K562 (cell line): Measurements from ENCODE around the gene KIF3B. TPM values are rescaled to one million over a fixed set of nuclear protein-coding genes. Genes with fewer than 3 reads are reported as not detected.

Experiments used
- microRNA counts: library from miRNA; unstranded; fragments of <30 nt; microRNA quantifications from one replicate; lab custom pipeline; 2016
- polyA plus RNA-seq, 8 experiments: library from polyadenylated mRNA; depleted of rRNA in 4 of 8; stranded (reverse) in 5 of 8; unstranded in 3 of 8; fragments of >200 nt; fragmentation: Nextera tagmentation in 2 of 8; fragmentation: Illumina TruSeq in 1 of 8; extraction: Ambion mirVana in 2 of 8; extraction: Trizol in 1 of 8; gene quantifications; 2 replicates each; pipeline versions ENCODE4 v1.2.1 to v1.2.3, GENCODE V29; 2011 to 2014; ENCODE audit warnings: inconsistent platforms in 1 of 8, missing spikeins in 1 of 8
- total RNA-seq, 7 experiments: library from RNA; depleted of rRNA in 6 of 7; stranded (reverse); fragments of >200 nt in 6 of 7; fragmentation: Illumina TruSeq in 2 of 7; extraction: Trizol in 2 of 7; gene quantifications; 2 replicates each; pipeline versions ENCODE4 v1.2.1 to v1.2.3, GENCODE V29; 2011 to 2021; ENCODE audit warnings: low replicate concordance in 1 of 7

Gene KIF3B
- total and polyA plus RNA-seq, 9 of the 15 experiments (the other 6 are each of a cell fraction or from before 2014, with no cell fraction given), result 2.9 to 12.3 (median 8.6) TPM

MicroRNA genes within 50 kb of the gene (microRNA counts, 767-probe panel; counts per million panel counts)
- microRNA hsa-miR-1825 (lab: Ali Mortazavi, UCI), result not detected

Other genes with a start within 250 kb of the KIF3B start
- 0.27 TPM in 1 of 2 replicates, not detected in the other for gene HCK, start 225.4 kb upstream of the KIF3B start, total RNA-seq (2014; rRNA removed)
- gene HCK, start 225.4 kb upstream of the KIF3B start, total RNA-seq (2014; rRNA removed; fragmentation: Illumina TruSeq; extraction: Trizol), result not detected in 2 replicates
- 0.38 and 0.51 TPM in 2 replicates for gene HCK, start 225.4 kb upstream of the KIF3B start, total RNA-seq (2015; rRNA removed; fragmentation: Illumina TruSeq; extraction: Trizol)
- not detected in 2 replicates for gene HCK, start 225.4 kb upstream of the KIF3B start, total RNA-seq (2021)
- 0.04 TPM in 1 of 2 replicates, not detected in the other for gene HCK, start 225.4 kb upstream of the KIF3B start, polyA plus RNA-seq (2011; rRNA removed)
- not detected in 2 replicates for gene HCK, start 225.4 kb upstream of the KIF3B start, polyA plus RNA-seq (2014; fragmentation: Illumina TruSeq; extraction: Trizol)
- not detected for gene HCK, start 225.4 kb upstream of the KIF3B start, polyA plus RNA-seq (2014; fragmentation: Nextera tagmentation; extraction: Ambion mirVana)
- gene HCK, start 225.4 kb upstream of the KIF3B start, polyA plus RNA-seq (2014; rRNA removed), result 0.09 TPM in 1 of 2 replicates, not detected in the other
- gene TM9SF4, start 167.9 kb upstream of the KIF3B start, total RNA-seq (2014; rRNA removed), result 14.5 and 22.1 TPM in 2 replicates
- 19.7 and 20.9 TPM in 2 replicates for gene TM9SF4, start 167.9 kb upstream of the KIF3B start, total RNA-seq (2014; rRNA removed; fragmentation: Illumina TruSeq; extraction: Trizol)
- 25.6 and 29.2 TPM in 2 replicates for gene TM9SF4, start 167.9 kb upstream of the KIF3B start, total RNA-seq (2015; rRNA removed; fragmentation: Illumina TruSeq; extraction: Trizol)
- gene TM9SF4, start 167.9 kb upstream of the KIF3B start, total RNA-seq (2021), result 35.0 and 37.9 TPM in 2 replicates
- gene TM9SF4, start 167.9 kb upstream of the KIF3B start, polyA plus RNA-seq (2011; rRNA removed), result 39.7 and 54.8 TPM in 2 replicates
- 41.0 and 46.3 TPM in 2 replicates for gene TM9SF4, start 167.9 kb upstream of the KIF3B start, polyA plus RNA-seq (2014; fragmentation: Illumina TruSeq; extraction: Trizol)
- 10 to 100 TPM; 15.9 to 20.2 TPM for gene TM9SF4, start 167.9 kb upstream of the KIF3B start, polyA plus RNA-seq (2014; fragmentation: Nextera tagmentation; extraction: Ambion mirVana)
- gene TM9SF4, start 167.9 kb upstream of the KIF3B start, polyA plus RNA-seq (2014; rRNA removed), result 26.9 and 30.2 TPM in 2 replicates
- 4.0 and 5.5 TPM in 2 replicates for gene PLAGL2, start 69.9 kb upstream of the KIF3B start, total RNA-seq (2014; rRNA removed)
- 5.6 and 6.4 TPM in 2 replicates for gene PLAGL2, start 69.9 kb upstream of the KIF3B start, total RNA-seq (2014; rRNA removed; fragmentation: Illumina TruSeq; extraction: Trizol)
- gene PLAGL2, start 69.9 kb upstream of the KIF3B start, total RNA-seq (2015; rRNA removed; fragmentation: Illumina TruSeq; extraction: Trizol), result 6.2 and 6.7 TPM in 2 replicates
- 20.1 and 21.8 TPM in 2 replicates for gene PLAGL2, start 69.9 kb upstream of the KIF3B start, total RNA-seq (2021)
- 7.1 and 7.2 TPM in 2 replicates for gene PLAGL2, start 69.9 kb upstream of the KIF3B start, polyA plus RNA-seq (2011; rRNA removed)
- 21.8 and 24.3 TPM in 2 replicates for gene PLAGL2, start 69.9 kb upstream of the KIF3B start, polyA plus RNA-seq (2014; fragmentation: Illumina TruSeq; extraction: Trizol)
- gene PLAGL2, start 69.9 kb upstream of the KIF3B start, polyA plus RNA-seq (2014; fragmentation: Nextera tagmentation; extraction: Ambion mirVana), result 1 to 10 TPM; 3.1 to 5.3 TPM
- 10.6 and 11.4 TPM in 2 replicates for gene PLAGL2, start 69.9 kb upstream of the KIF3B start, polyA plus RNA-seq (2014; rRNA removed)
- gene POFUT1, start 69.8 kb upstream of the KIF3B start, total RNA-seq (2014; rRNA removed), result 23.5 and 29.4 TPM in 2 replicates
- 25.7 and 25.9 TPM in 2 replicates for gene POFUT1, start 69.8 kb upstream of the KIF3B start, total RNA-seq (2014; rRNA removed; fragmentation: Illumina TruSeq; extraction: Trizol)
- gene POFUT1, start 69.8 kb upstream of the KIF3B start, total RNA-seq (2015; rRNA removed; fragmentation: Illumina TruSeq; extraction: Trizol), result 32.8 and 33.2 TPM in 2 replicates
- gene POFUT1, start 69.8 kb upstream of the KIF3B start, total RNA-seq (2021), result 38.2 and 44.7 TPM in 2 replicates
- 21.3 and 21.6 TPM in 2 replicates for gene POFUT1, start 69.8 kb upstream of the KIF3B start, polyA plus RNA-seq (2011; rRNA removed)
- 32.7 and 34.3 TPM in 2 replicates for gene POFUT1, start 69.8 kb upstream of the KIF3B start, polyA plus RNA-seq (2014; fragmentation: Illumina TruSeq; extraction: Trizol)
- gene POFUT1, start 69.8 kb upstream of the KIF3B start, polyA plus RNA-seq (2014; fragmentation: Nextera tagmentation; extraction: Ambion mirVana), result 1 to 10 TPM; 3.5 to 6.0 TPM
- gene POFUT1, start 69.8 kb upstream of the KIF3B start, polyA plus RNA-seq (2014; rRNA removed), result 22.7 and 24.8 TPM in 2 replicates
- 20.5 and 25.7 TPM in 2 replicates for gene ASXL1, start 80.7 kb downstream of the KIF3B start, total RNA-seq (2014; rRNA removed)
- gene ASXL1, start 80.7 kb downstream of the KIF3B start, total RNA-seq (2014; rRNA removed; fragmentation: Illumina TruSeq; extraction: Trizol), result 32.3 and 36.0 TPM in 2 replicates
- 25.7 and 27.7 TPM in 2 replicates for gene ASXL1, start 80.7 kb downstream of the KIF3B start, total RNA-seq (2015; rRNA removed; fragmentation: Illumina TruSeq; extraction: Trizol)
- gene ASXL1, start 80.7 kb downstream of the KIF3B start, total RNA-seq (2021), result 63.5 and 65.3 TPM in 2 replicates
- gene ASXL1, start 80.7 kb downstream of the KIF3B start, polyA plus RNA-seq (2011; rRNA removed), result 48.7 and 56.4 TPM in 2 replicates
- gene ASXL1, start 80.7 kb downstream of the KIF3B start, polyA plus RNA-seq (2014; fragmentation: Illumina TruSeq; extraction: Trizol), result 45.1 and 48.7 TPM in 2 replicates
- gene ASXL1, start 80.7 kb downstream of the KIF3B start, polyA plus RNA-seq (2014; fragmentation: Nextera tagmentation; extraction: Ambion mirVana), result 1 to 10 TPM; 6.5 to 8.4 TPM
- gene ASXL1, start 80.7 kb downstream of the KIF3B start, polyA plus RNA-seq (2014; rRNA removed), result 38.6 and 44.3 TPM in 2 replicates